HepG2 (cell line): ENCODE measurements around the gene CEBPB. TPM values are rescaled to one million over a fixed set of nuclear protein-coding genes. Genes with fewer than 3 reads are reported as not detected.

Experiments used
- CBX5 ChIP-seq: sonication (generic); formaldehyde crosslinking; IDR thresholded peaks from 2 replicates; pipeline ENCODE4 v1.4.0; 2020; ENCODE audit warnings: missing genetic modification reagents, borderline replicate concordance
- CHD2 ChIP-seq: IDR thresholded peaks from 2 replicates; pipeline ENCODE4 v1.6.1; 2011; ENCODE audit warnings: low read depth, low read length, improper control_type of control experiment
- CREB1 ChIP-seq, 2 experiments: fragments of 450-650 bp in 1 of 2; IDR thresholded peaks; 2 replicates each; pipeline ENCODE4 v1.6.1; 2016 to 2017; ENCODE audit warnings: control low read depth in 1 of 2, mild to moderate bottlenecking in 1 of 2, missing compliant biosample characterization in 1 of 2, missing genetic modification characterization in 1 of 2
- HMGA1 ChIP-seq: sonication (generic); formaldehyde crosslinking; conservative IDR thresholded peaks from 2 replicates; pipeline ENCODE4 v1.4.0; 2020; ENCODE audit warnings: missing genetic modification reagents
- MAZ ChIP-seq, 2 experiments: sonication (generic) in 1 of 2; formaldehyde crosslinking in 1 of 2; IDR thresholded peaks; 2 replicates each; pipeline versions ENCODE4 v1.5.0 to v1.6.1; 2012 to 2020; ENCODE audit warnings: low read depth in 2 of 2, mild to moderate bottlenecking in 2 of 2, borderline replicate concordance in 1 of 2, improper control_type of control experiment in 1 of 2, low read length in 1 of 2, missing genetic modification reagents in 1 of 2, moderate library complexity in 1 of 2
- MXD4 ChIP-seq: IDR thresholded peaks from 2 replicates; pipeline ENCODE4 v1.6.1; 2016; ENCODE audit warnings: mild to moderate bottlenecking, missing biosample characterization, missing genetic modification reagents
- PHF5A ChIP-seq: IDR thresholded peaks from one replicate; pipeline ENCODE4 v1.6.1; 2018; ENCODE audit warnings: low read depth, missing genetic modification reagents; ENCODE audit not compliant: unreplicated experiment
- RARA ChIP-seq: IDR thresholded peaks from 2 replicates; pipeline ENCODE4 v1.6.1; 2016; ENCODE audit warnings: missing genetic modification reagents, missing compliant biosample characterization
- WIZ ChIP-seq: sonication (generic); formaldehyde crosslinking; IDR thresholded peaks from 2 replicates; pipeline ENCODE4 v1.5.1; 2020; ENCODE audit warnings: mild to moderate bottlenecking, missing genetic modification reagents
- YY1 ChIP-seq: IDR thresholded peaks from 2 replicates; pipeline ENCODE4 v1.6.1; 2011; ENCODE audit warnings: low read length, low read depth, moderate library complexity, mild to moderate bottlenecking; ENCODE audit not compliant: insufficient read depth, insufficient replicate concordance
- ZFP62 ChIP-seq: sonication (generic); formaldehyde crosslinking; IDR thresholded peaks from 2 replicates; pipeline ENCODE4 v1.4.0; 2020; ENCODE audit warnings: missing genetic modification reagents
- ZMAT5 ChIP-seq: sonication (generic); formaldehyde crosslinking; IDR thresholded peaks from 2 replicates; pipeline ENCODE4 v1.5.0; 2020; ENCODE audit warnings: mild to moderate bottlenecking, low read depth, missing genetic modification reagents, borderline replicate concordance
- ZNF33B ChIP-seq: sonication (generic); formaldehyde crosslinking; IDR thresholded peaks from 2 replicates; pipeline ENCODE4 v1.5.1; 2020; ENCODE audit warnings: mild to moderate bottlenecking, missing genetic modification reagents
- ZNF496 ChIP-seq: sonication (generic); formaldehyde crosslinking; IDR thresholded peaks from 2 replicates; pipeline ENCODE4 v1.8.1; 2023; ENCODE audit warnings: mild to moderate bottlenecking, moderate library complexity, missing genetic modification reagents; ENCODE audit not compliant: insufficient replicate concordance
- ZNF543 ChIP-seq: sonication (generic); formaldehyde crosslinking; IDR thresholded peaks from 2 replicates; pipeline ENCODE4 v1.4.0; 2020; ENCODE audit warnings: mild to moderate bottlenecking, missing genetic modification reagents
- ZNF800 ChIP-seq: sonication (generic); formaldehyde crosslinking; IDR thresholded peaks from 2 replicates; pipeline ENCODE4 v1.4.0; 2020; ENCODE audit warnings: missing genetic modification reagents
- ZNF879 ChIP-seq: sonication (generic); formaldehyde crosslinking; IDR thresholded peaks from 2 replicates; pipeline ENCODE4 v1.8.1; 2023; ENCODE audit warnings: missing genetic modification reagents
- polyA plus RNA-seq, 8 experiments: library from polyadenylated mRNA; depleted of rRNA in 3 of 8; stranded (reverse) in 7 of 8; unstranded in 1 of 8; fragments of >200 nt; fragmentation: Illumina TruSeq in 4 of 8; extraction: Trizol in 4 of 8; gene quantifications; 2 replicates each; pipeline versions ENCODE4 v1.2.1 to v1.2.3, GENCODE V29; 2011 to 2016; ENCODE audit warnings: low read depth in 4 of 8, missing spikeins in 1 of 8, mixed read lengths in 1 of 8; ENCODE audit not compliant: insufficient read depth in 1 of 8
- total RNA-seq, 5 experiments: library from RNA; depleted of rRNA; stranded (reverse); fragments of >200 nt; fragmentation: Illumina TruSeq; extraction: Trizol; gene quantifications; 2 replicates each; pipeline ENCODE4 v1.2.3, GENCODE V29; 2016; ENCODE audit warnings: low read depth in 1 of 5
- TF ChIP-seq, protein P1 (sequence below): sonication (generic); formaldehyde crosslinking; IDR thresholded peaks from 2 replicates; pipeline ENCODE4 v1.9.0; 2021; ENCODE audit warnings: mild to moderate bottlenecking, missing genetic modification reagents
- TF ChIP-seq, protein P2 (sequence below): IDR thresholded peaks from 2 replicates; pipeline ENCODE4 v1.6.1; 2016; ENCODE audit warnings: missing genetic modification reagents, missing compliant biosample characterization

CEBPB gene
- total and polyA plus RNA-seq, 2 of the 13 experiments (the other 11 are each of a cell fraction or from before 2014, with no cell fraction given), result 18.5 to 28.2 TPM

GRCh38 chr20:50153500-50154377, 36.9 kb upstream of the CEBPB start, which contains the start of gene PEDS1 (continued):
- TF ChIP-seq, protein P1, sequence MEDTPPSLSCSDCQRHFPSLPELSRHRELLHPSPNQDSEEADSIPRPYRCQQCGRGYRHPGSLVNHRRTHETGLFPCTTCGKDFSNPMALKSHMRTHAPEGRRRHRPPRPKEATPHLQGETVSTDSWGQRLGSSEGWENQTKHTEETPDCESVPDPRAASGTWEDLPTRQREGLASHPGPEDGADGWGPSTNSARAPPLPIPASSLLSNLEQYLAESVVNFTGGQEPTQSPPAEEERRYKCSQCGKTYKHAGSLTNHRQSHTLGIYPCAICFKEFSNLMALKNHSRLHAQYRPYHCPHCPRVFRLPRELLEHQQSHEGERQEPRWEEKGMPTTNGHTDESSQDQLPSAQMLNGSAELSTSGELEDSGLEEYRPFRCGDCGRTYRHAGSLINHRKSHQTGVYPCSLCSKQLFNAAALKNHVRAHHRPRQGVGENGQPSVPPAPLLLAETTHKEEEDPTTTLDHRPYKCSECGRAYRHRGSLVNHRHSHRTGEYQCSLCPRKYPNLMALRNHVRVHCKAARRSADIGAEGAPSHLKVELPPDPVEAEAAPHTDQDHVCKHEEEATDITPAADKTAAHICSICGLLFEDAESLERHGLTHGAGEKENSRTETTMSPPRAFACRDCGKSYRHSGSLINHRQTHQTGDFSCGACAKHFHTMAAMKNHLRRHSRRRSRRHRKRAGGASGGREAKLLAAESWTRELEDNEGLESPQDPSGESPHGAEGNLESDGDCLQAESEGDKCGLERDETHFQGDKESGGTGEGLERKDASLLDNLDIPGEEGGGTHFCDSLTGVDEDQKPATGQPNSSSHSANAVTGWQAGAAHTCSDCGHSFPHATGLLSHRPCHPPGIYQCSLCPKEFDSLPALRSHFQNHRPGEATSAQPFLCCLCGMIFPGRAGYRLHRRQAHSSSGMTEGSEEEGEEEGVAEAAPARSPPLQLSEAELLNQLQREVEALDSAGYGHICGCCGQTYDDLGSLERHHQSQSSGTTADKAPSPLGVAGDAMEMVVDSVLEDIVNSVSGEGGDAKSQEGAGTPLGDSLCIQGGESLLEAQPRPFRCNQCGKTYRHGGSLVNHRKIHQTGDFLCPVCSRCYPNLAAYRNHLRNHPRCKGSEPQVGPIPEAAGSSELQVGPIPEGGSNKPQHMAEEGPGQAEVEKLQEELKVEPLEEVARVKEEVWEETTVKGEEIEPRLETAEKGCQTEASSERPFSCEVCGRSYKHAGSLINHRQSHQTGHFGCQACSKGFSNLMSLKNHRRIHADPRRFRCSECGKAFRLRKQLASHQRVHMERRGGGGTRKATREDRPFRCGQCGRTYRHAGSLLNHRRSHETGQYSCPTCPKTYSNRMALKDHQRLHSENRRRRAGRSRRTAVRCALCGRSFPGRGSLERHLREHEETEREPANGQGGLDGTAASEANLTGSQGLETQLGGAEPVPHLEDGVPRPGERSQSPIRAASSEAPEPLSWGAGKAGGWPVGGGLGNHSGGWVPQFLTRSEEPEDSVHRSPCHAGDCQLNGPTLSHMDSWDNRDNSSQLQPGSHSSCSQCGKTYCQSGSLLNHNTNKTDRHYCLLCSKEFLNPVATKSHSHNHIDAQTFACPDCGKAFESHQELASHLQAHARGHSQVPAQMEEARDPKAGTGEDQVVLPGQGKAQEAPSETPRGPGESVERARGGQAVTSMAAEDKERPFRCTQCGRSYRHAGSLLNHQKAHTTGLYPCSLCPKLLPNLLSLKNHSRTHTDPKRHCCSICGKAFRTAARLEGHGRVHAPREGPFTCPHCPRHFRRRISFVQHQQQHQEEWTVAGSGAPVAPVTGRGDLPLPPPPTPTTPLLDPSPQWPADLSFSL (CRISPR knock-in tag), result no peak
- no peak for TF ChIP-seq CHD2
- peak; percentile 96; the same call in 1 of the 2 replicates for TF ChIP-seq ZNF879
- peak; percentile 97; the same call in 1 of the 2 replicates for TF ChIP-seq ZNF543 (CRISPR knock-in tag)
- TF ChIP-seq ZMAT5 (CRISPR knock-in tag), result no peak
- peak; percentile 89 for TF ChIP-seq YY1
- TF ChIP-seq WIZ (CRISPR knock-in tag), result peak; percentile 65
- peak; percentile 91 for TF ChIP-seq MXD4 (CRISPR knock-in tag)
- TF ChIP-seq ZNF496 (CRISPR knock-in tag), result no peak
- TF ChIP-seq MAZ (IDR thresholded peaks at IDR 0.05; ENCODE audit: borderline replicate concordance, low read depth, low read length), result peak; percentile 52
- TF ChIP-seq MAZ (CRISPR knock-in tag; IDR thresholded peaks at IDR 0.05; ENCODE audit: low read depth), result peak; percentile 91
- 0 out of 2 replicates have a peak, but pooled peaks have one; percentile 43 for TF ChIP-seq ZNF800 (CRISPR knock-in tag)
- TF ChIP-seq CREB1 (IDR thresholded peaks at IDR 0.05), result peak; percentile 75; the same call in 1 of the 2 replicates
- no peak for TF ChIP-seq CREB1 (CRISPR knock-in tag; IDR thresholded peaks at IDR 0.05)
- TF ChIP-seq HMGA1 (CRISPR knock-in tag), result no peak
- TF ChIP-seq ZNF33B, result peak; percentile 85
- TF ChIP-seq CBX5 (CRISPR knock-in tag), result peak; percentile 83; the same call in 1 of the 2 replicates
- TF ChIP-seq ZFP62 (CRISPR knock-in tag), result no peak; the same call in 1 of the 2 replicates
- TF ChIP-seq RARA, result peak; percentile 47
- TF ChIP-seq PHF5A (CRISPR knock-in tag), result peak; percentile 61
- TF ChIP-seq, protein P2, sequence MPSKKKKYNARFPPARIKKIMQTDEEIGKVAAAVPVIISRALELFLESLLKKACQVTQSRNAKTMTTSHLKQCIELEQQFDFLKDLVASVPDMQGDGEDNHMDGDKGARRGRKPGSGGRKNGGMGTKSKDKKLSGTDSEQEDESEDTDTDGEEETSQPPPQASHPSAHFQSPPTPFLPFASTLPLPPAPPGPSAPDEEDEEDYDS (CRISPR knock-in tag), result peak; percentile 66
